Bronchial epithelial cell (primary cell): Measurements from ENCODE around the gene CTXN1. TPM values are rescaled to one million over a fixed set of nuclear protein-coding genes. Genes with fewer than 3 reads are reported as not detected.

Experiments
- DNase-seq: peaks from one replicate; pipeline ENCODE4 v3.0.0-alpha.2; 2010; ENCODE audit warnings: low read depth
- FAIRE-seq: peaks from 2 replicates; lab custom pipeline; 2011; peaks lifted over from hg19 to GRCh38; lab: Jason Lieb, UNC
- H3K27me3 ChIP-seq: 2 replicates; pipeline ENCODE4 v1.5.1; 2011; ENCODE audit warnings: low read length; ENCODE audit not compliant: control insufficient read depth, insufficient read depth
- H3K36me3 ChIP-seq: 2 replicates; pipeline ENCODE4 v1.5.1; 2011; ENCODE audit warnings: low read length; ENCODE audit not compliant: control insufficient read depth, insufficient read depth
- H3K4me3 ChIP-seq: 2 replicates; pipeline ENCODE4 v1.5.1; 2011; ENCODE audit warnings: mild to moderate bottlenecking, low read depth, low read length, control low read depth
- total RNA-seq: library from RNA; depleted of rRNA; stranded (reverse); fragments of >200 nt; gene quantifications from 2 replicates; pipeline ENCODE4 v1.2.1, GENCODE V29; 2014
- TF ChIP-seq, protein P1 (sequence below): IDR thresholded peaks from 2 replicates; pipeline ENCODE4 v1.5.1; 2011; ENCODE audit warnings: mild to moderate bottlenecking, moderate library complexity, low read length, control low read depth, inconsistent platforms; ENCODE audit not compliant: insufficient read depth, severe bottlenecking

The CTXN1 gene
- total RNA-seq, 1 donor from 2014 or later, result 0.26 TPM

DNA sequence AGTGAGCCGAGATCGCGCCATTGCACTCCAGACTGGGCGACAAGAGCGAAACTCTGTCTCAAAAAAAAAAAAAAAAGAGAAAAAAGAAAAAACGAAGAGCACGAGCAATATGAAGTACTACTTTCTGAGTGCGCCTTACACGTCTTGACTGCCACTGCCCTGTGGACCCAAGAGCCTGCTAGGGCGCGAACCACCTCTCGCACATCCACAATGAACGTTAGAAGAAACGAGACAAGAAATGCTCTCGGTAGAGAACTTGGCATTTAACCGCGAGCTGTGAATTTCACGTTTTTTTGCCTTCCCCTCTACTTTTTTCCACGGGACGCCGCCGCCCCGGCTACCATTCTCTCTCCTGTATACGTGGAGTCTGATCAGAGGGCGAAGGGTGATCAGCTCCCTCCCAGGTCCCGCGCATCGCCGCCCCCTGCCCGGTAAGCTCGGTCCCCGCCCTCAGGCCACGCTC is 17.1 kb upstream of the CTXN1 start:
- H3K4me3 ChIP-seq, result peak overlapping the region; percentile 94

DNA sequence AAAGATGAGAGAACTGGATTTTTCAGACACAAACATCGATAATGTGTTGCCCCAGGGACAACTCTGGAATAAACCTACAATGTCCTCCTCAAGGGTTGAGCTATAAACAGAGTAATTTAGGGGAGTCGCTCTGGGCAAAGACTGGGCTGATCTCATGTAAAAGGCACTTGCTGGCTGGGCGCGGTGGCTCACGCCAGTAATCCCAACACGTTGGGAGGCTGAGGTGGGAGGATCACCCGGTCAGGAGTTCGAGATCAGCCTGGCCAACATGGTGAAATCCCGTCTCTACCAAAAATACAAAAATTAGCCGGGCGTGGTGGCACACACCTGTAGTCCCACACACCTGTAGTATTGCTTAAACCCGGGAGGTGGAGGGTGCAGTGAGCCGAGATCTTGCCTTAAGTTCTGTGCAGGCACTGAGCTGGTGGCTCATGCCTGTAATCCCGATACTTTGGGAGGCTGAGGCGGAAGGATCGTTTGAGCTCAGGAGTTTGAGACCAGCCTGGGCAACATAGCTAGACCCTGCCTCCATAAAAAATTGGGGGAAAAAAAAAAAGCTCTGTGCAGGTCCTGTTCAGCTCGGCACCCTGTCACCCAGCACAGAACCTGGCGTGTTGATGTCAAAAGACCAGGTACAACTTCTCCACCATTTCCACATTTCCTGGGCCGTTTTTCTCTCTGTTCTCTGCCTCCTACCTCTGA is 16.1 kb upstream of the CTXN1 start:
- FAIRE-seq (no peak), DNase-seq (no peak)
- TF ChIP-seq, protein P1, sequence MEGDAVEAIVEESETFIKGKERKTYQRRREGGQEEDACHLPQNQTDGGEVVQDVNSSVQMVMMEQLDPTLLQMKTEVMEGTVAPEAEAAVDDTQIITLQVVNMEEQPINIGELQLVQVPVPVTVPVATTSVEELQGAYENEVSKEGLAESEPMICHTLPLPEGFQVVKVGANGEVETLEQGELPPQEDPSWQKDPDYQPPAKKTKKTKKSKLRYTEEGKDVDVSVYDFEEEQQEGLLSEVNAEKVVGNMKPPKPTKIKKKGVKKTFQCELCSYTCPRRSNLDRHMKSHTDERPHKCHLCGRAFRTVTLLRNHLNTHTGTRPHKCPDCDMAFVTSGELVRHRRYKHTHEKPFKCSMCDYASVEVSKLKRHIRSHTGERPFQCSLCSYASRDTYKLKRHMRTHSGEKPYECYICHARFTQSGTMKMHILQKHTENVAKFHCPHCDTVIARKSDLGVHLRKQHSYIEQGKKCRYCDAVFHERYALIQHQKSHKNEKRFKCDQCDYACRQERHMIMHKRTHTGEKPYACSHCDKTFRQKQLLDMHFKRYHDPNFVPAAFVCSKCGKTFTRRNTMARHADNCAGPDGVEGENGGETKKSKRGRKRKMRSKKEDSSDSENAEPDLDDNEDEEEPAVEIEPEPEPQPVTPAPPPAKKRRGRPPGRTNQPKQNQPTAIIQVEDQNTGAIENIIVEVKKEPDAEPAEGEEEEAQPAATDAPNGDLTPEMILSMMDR, result no peak
- H3K36me3 ChIP-seq, result peaks cover 21% of the 10 kb centered on the region
- no peaks in the 10 kb centered on the region for H3K27me3 ChIP-seq
- H3K4me3 ChIP-seq, result no peak overlapping the region

More for the DNA sequence above, 17.1 kb upstream of the CTXN1 start:
- no peaks in the 10 kb centered on the region for H3K27me3 ChIP-seq
- peaks cover 17% of the 10 kb centered on the region for H3K36me3 ChIP-seq
- FAIRE-seq (no peak), DNase-seq (no peak)
- TF ChIP-seq, protein P1, result no peak

DNA sequence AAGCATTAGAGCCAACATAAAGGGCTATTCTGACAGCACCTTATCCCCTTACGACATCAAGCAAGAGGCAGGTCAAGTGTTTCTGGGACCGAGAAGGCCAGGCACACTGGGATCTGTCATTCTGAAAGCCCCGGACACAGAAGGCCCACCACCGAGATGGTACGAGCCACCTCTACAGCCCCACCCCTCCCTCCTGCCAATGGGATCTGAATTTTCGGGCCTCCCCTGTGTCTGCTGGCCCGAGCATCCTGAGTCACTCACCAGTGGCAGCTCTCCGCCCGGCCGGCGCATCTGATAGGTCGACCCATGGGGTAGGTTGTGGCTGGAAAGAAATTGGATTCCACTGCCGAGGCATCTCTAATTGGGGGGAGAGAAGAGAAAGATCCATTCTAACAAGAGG is 14.9 kb upstream of the CTXN1 start:
- H3K4me3 ChIP-seq, result no peak overlapping the region
- DNase-seq (no peak), FAIRE-seq (no peak)
- TF ChIP-seq, protein P1, result no peak
- no peaks in the 10 kb centered on the region for H3K27me3 ChIP-seq
- H3K36me3 ChIP-seq, result peaks cover 22% of the 10 kb centered on the region

DNA sequence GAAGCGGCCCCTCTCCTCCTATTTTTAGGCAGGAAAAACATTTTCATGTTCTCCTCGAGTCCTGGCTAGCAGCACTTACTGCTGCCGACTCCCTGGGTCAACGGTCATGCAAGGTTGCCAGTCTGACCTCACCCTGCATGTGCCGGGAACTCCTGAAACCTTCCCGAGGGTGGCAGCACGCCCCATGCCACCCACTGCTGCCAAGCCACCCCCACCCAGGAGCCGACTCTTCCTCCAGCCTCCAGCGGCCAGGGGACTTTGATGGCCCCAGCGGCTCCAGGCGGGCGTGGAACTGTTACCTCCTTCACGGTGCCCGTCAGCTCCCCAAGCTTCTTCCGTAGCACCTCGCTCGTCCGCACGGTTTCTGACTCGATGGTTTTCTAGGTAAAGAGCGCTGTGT is 8.8 kb upstream of the CTXN1 start:
- TF ChIP-seq, protein P1, result no peak
- FAIRE-seq (no peak), DNase-seq (no peak)
- Histone ChIP-seq H3K27me3 (no peaks in the 10 kb centered on the region), H3K36me3 (peaks cover 33% of the 10 kb centered on the region), H3K4me3 (no peak overlapping the region)

DNA sequence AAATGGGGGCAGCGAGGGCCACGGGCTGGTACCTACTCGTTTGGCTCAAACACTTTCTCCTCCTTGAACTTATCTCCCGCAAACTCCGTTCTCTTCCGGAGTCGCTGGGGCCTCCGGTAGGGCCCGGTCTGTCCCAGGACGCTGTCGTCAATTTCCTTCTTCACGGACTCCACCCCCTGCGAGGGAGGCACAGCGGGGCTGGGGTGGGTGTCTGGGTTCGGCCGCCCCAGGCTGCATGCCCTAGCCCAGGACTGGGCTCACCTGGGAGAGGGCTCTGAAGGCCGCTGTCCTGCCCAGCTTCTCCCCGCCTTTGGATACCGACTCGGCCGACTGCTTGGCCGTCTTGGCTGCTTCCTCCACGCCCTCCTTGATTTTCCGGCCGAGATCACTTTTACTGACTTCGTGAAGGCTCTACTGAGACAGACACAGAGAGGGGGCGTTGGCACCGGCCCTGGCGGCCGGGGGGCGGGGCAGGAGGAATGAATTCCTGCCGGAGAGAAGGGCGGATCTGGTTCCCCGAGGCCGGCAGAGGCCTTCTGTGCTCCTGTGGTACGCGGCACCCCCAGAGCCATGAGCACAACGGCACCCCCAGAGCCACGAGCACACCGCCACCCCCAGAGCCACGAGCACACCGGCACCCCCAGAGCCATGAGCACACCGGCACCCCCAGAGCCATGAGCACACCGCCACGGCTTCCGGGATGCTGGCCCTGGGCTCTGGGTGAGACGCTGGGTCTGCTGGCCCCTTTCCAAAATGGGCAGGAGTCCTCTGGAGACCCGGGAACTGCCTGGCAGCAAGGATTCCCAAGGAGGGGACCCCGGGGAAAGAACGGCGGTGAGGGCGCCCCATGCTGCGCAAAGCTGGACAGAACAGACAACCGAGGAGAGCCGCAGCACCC is 8.1 kb upstream of the CTXN1 start:
- TF ChIP-seq, protein P1, result no peak
- no peaks in the 10 kb centered on the region for H3K27me3 ChIP-seq
- FAIRE-seq (no peak), DNase-seq (no peak)
- peaks cover 33% of the 10 kb centered on the region for H3K36me3 ChIP-seq
- no peak overlapping the region for H3K4me3 ChIP-seq
